ENCODE data around the gene SCN3B. TPM values are rescaled to one million over a fixed set of nuclear protein-coding genes. Genes with fewer than 3 reads are reported as not detected.

Gene SCN3B
- polyA plus RNA-seq, 1 donor (not counting 4 experiments of a cell fraction or from before 2014, with no cell fraction given), result 0.08 TPM

GRCh38 chr11:123652599-123652998, 1.8 kb downstream of the SCN3B start:
- Histone ChIP-seq H3K79me2 (ENCODE audit: control insufficient read depth, insufficient read depth, low read length) (no peaks in the 10 kb centered on the region), H3K36me3 (ENCODE audit: control insufficient read depth in 2 of 2, extremely low read depth in 1 of 2, insufficient read depth in 2 of 2, low read length in 2 of 2) (no peaks in the 10 kb centered on the region), H3K9me3 (ENCODE audit: control insufficient read depth, low read depth, low read length) (no peaks in the 10 kb centered on the region), H3K4me1 (ENCODE audit: control insufficient read depth, extremely low read depth, insufficient read depth, low read length) (no peaks in the 10 kb centered on the region), H3K4me3 (ENCODE audit: control insufficient read depth in 2 of 3, extremely low read depth in 1 of 3, insufficient read depth in 2 of 3, low read depth in 1 of 3, low read length in 3 of 3) (no peak overlapping the region), H4K20me1 (ENCODE audit: control insufficient read depth, extremely low read depth, insufficient read depth, low read length) (no peaks in the 10 kb centered on the region), H2AFZ (ENCODE audit: control insufficient read depth, low read length) (no peak overlapping the region), H3K9me1 (ENCODE audit: control insufficient read depth, extremely low read depth, insufficient read depth, low read length) (no peaks in the 10 kb centered on the region), H3K27ac (ENCODE audit: control insufficient read depth, insufficient read depth, low read length) (no peak overlapping the region), H3K4me2 (ENCODE audit: control insufficient read depth, extremely low read depth, insufficient read depth, low read depth, low read length) (no peak overlapping the region), H3K27me3 (ENCODE audit: control insufficient read depth, extremely low read depth, insufficient read depth, low read length) (peaks cover 14% of the 10 kb centered on the region), H3K9ac (ENCODE audit: control insufficient read depth, extremely low read depth, insufficient read depth, low read length) (no peak overlapping the region)
- dilution Hi-C loops (cut with MboI; ENCODE audit: extremely low pct_ligation_motif_present, low sequenced_read_pairs), result no loop called here
- TF ChIP-seq CTCF (optimal IDR thresholded peaks at IDR 0.05 in 1 of 3, IDR thresholded peaks at IDR 0.05 in 1 of 3, conservative IDR thresholded peaks at IDR 0.05 in 1 of 3; ENCODE audit: extremely low read depth in 1 of 3, insufficient read depth in 2 of 3, low read length in 3 of 3) (no peak), EZH2 (IDR thresholded peaks at IDR 0.05; ENCODE audit: low read length) (no peak)
- DNase-seq (ENCODE audit: low read depth, low spot score) (no peak), FAIRE-seq (no peak)

GRCh38 chr11:123650901-123651300, 3.5 kb downstream of the SCN3B start:
- no peak overlapping the region for H3K9ac ChIP-seq (ENCODE audit: control insufficient read depth, extremely low read depth, insufficient read depth, low read length)
- no peaks in the 10 kb centered on the region for H3K4me1 ChIP-seq (ENCODE audit: control insufficient read depth, extremely low read depth, insufficient read depth, low read length)
- DNase-seq (ENCODE audit: low read depth, low spot score), result no peak
- no peaks in the 10 kb centered on the region for H3K9me3 ChIP-seq (ENCODE audit: control insufficient read depth, low read depth, low read length)
- TF ChIP-seq EZH2 (IDR thresholded peaks at IDR 0.05; ENCODE audit: low read length) (no peak), CTCF (optimal IDR thresholded peaks at IDR 0.05 in 1 of 3, IDR thresholded peaks at IDR 0.05 in 1 of 3, conservative IDR thresholded peaks at IDR 0.05 in 1 of 3; ENCODE audit: extremely low read depth in 1 of 3, insufficient read depth in 2 of 3, low read length in 3 of 3) (no peak)
- peaks cover 14% of the 10 kb centered on the region for H3K27me3 ChIP-seq (ENCODE audit: control insufficient read depth, extremely low read depth, insufficient read depth, low read length)
- no peaks in the 10 kb centered on the region for H3K36me3 ChIP-seq (ENCODE audit: control insufficient read depth in 2 of 2, extremely low read depth in 1 of 2, insufficient read depth in 2 of 2, low read length in 2 of 2)
- dilution Hi-C loops (cut with MboI; ENCODE audit: extremely low pct_ligation_motif_present, low sequenced_read_pairs), result no loop called here
- H3K79me2 ChIP-seq (ENCODE audit: control insufficient read depth, insufficient read depth, low read length), result no peaks in the 10 kb centered on the region
- H4K20me1 ChIP-seq (ENCODE audit: control insufficient read depth, extremely low read depth, insufficient read depth, low read length), result no peaks in the 10 kb centered on the region
- no peaks in the 10 kb centered on the region for H3K9me1 ChIP-seq (ENCODE audit: control insufficient read depth, extremely low read depth, insufficient read depth, low read length)
- no peak overlapping the region for H3K27ac ChIP-seq (ENCODE audit: control insufficient read depth, insufficient read depth, low read length)
- H3K4me2 ChIP-seq (ENCODE audit: control insufficient read depth, extremely low read depth, insufficient read depth, low read depth, low read length), result no peak overlapping the region
- FAIRE-seq, result no peak
- H2AFZ ChIP-seq (ENCODE audit: control insufficient read depth, low read length), result no peak overlapping the region
- H3K4me3 ChIP-seq (ENCODE audit: control insufficient read depth in 2 of 3, extremely low read depth in 1 of 3, insufficient read depth in 2 of 3, low read depth in 1 of 3, low read length in 3 of 3), result no peak overlapping the region
